ENCODE measurements around the gene EIF4ENIF1.
"Not testable (repeated sequence)": the region's sequence is repeated elsewhere in the genome, so short reads cannot be mapped to it uniquely, and the experiment has no call there.

The EIF4ENIF1 gene, protein sequence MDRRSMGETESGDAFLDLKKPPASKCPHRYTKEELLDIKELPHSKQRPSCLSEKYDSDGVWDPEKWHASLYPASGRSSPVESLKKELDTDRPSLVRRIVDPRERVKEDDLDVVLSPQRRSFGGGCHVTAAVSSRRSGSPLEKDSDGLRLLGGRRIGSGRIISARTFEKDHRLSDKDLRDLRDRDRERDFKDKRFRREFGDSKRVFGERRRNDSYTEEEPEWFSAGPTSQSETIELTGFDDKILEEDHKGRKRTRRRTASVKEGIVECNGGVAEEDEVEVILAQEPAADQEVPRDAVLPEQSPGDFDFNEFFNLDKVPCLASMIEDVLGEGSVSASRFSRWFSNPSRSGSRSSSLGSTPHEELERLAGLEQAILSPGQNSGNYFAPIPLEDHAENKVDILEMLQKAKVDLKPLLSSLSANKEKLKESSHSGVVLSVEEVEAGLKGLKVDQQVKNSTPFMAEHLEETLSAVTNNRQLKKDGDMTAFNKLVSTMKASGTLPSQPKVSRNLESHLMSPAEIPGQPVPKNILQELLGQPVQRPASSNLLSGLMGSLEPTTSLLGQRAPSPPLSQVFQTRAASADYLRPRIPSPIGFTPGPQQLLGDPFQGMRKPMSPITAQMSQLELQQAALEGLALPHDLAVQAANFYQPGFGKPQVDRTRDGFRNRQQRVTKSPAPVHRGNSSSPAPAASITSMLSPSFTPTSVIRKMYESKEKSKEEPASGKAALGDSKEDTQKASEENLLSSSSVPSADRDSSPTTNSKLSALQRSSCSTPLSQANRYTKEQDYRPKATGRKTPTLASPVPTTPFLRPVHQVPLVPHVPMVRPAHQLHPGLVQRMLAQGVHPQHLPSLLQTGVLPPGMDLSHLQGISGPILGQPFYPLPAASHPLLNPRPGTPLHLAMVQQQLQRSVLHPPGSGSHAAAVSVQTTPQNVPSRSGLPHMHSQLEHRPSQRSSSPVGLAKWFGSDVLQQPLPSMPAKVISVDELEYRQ

DNA sequence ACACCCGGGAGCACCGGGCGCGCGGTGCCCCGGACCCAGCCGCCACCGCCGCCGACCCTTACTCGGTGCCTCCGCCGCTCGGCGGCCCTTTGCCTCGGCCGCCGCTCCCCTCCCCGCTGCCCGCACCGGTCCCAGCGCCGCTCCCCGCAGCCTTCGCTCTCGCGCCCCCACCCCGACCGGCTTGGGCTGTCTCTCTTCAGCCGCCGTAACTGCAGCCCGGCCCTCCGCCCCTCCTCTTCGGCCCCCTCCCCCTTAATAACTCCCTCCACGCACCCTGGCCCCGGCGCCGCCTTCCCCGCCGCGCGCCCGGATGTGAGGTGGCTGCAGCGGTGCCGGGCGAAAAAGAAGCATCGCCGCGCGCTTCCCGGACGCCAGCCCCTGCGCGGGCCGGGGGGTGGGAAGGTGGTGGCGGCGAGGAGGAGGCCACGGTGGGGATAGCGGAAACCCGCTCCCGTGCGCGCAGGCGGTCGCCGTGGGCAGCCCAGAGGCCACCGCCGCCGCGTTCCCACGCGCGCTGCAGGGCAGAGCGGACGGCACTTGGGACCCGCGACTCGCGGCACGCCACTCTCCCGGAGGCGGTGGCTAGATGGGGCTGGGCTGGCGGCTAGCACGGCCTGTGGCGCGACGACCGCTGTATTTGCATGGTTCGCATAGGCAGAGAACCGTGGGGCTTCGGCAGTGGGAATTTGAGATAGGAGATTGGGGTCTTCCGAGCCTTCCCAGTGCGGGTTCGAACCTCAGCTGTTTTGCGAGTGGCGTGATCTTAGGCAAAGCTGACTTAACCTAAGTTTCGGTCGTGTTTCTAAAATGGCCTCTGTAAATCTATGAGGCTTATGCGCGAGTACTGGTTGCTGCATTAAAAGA is at the start of gene EIF4ENIF1:
Gene EIF4ENIF1, minus strand, starts transcription at position 211 of the 864 bp plus-strand sequence. CDS start 1,124 bp downstream, outside the sequence.
- DNase-seq (ENCODE audit: low spot score), result peak; percentile 92

DNA sequence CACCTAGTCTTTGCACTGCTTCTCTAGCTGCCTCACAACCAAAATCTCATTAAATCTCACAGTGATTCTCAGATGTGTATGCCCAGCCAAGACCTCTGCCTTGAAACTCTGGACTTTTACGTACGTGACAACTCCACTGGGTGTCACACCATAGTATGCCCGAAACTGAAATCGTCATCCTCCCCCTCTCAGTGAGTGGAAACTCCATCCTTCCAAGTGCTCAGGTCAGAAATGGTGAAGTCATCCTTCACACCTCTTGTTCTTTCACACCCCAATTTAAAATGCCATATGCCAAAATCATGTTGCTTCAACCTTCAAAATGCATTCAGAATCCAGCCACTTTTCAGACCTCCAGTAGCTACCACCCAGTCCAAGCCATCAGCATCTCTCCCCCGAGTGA is 49.2 kb upstream of the EIF4ENIF1 start:
- DNase-seq (ENCODE audit: low spot score), result no peak

DNA sequence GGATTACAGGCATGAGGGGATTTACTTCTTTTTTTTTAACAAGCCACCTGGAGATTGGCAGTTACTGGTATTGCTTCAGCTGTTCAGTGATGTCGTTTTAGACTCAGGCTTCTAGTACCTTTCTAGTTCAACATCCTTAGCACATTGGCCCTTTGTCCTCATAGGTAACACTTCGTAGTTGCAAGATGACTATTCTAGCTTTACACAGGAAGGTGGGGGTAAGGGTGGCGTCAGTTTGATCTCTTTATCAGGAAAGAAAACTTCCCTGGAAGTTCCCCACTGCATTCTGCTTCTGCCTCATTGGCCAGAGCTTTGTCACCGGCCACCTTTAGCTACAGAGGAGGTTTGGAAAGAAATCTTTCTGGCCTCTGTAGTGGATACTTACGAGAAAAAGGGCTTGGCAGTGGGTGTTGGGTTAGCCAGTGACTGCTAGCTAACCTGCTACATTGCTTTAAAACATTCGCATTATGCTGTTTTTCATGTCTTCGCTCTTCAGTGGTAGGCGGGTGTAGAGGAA is 47.4 kb upstream of the EIF4ENIF1 start:
- no peak for DNase-seq (ENCODE audit: low spot score)

DNA sequence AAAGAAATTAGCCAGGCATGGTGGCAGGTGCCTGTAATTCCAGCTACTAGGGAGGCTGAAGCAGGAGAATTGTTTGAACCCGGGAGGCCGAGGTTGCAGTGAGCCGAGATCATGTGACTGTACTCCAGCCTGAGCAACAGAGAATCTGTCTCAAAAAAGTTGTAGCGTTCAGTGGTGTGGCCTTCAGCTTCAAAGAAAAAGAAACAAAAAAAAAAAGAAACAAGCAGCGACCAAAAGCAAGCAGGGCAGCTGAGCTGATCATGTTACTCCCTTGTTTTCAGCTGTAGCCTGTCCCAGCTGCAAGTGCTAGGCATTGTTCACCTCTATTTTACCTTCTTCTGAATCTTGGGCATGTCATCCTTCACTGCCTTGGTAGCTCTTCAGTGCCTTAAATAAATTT is 43.7 kb upstream of the EIF4ENIF1 start:
- no peak for DNase-seq (ENCODE audit: low spot score)

DNA sequence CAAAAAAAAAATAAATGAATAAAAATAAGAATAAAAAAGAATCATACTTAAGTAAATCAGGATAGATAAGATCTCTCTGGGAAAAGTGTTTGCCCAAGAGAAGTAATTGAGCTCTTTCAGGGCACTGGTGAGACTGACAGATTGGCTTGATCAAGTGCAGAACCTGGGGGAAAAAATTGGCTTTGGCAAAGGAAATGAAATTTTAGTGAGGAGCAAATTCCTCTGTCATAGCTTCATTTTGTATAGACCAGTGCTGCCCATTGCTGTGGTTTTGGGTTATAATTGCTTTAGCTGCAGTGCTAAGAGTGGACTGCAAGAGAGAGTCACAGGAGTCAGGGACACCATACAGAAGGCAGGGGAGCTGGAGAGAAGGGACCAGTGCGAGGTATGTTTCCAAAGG is 42.4 kb upstream of the EIF4ENIF1 start:
- DNase-seq (ENCODE audit: low spot score), result no peak

DNA sequence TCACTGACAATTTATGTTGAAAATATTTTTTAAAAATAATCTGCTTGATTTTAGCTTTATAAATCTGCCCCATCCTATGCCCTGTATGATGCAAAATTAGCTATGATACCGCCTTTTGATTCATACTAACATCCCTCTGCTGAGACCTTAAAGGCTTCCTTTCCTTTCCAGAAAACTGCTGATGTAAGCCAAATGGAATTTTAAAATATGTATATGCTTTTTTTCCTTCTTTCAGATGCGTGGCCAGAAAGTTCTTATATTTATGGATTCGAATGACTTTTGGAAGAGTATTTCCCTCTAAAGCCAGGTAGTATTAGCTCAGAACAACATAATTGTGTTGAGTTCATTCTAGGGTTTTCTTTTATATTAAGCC is 41.2 kb upstream of the EIF4ENIF1 start:
- DNase-seq (ENCODE audit: low spot score), result no peak

DNA sequence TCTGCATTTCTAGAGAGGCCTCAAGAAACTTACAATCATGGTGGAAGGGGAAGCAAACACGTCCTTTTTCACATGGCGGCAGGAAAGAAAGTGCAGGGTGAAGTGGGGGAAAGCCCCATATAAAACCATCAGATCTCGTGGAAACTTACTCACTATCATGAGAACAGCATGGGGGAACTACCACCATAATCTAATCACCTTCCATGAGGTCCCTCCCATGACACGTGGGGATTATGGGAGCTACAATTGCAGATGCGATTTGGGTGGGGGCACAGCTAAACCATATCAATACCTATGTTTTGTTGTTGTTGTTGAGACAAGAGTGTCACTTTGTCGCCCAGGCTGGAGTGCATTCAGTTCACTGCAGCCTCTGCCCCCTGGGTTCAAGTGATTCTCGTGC is 36.6 kb upstream of the EIF4ENIF1 start:
- no peak for DNase-seq (ENCODE audit: low spot score)

DNA sequence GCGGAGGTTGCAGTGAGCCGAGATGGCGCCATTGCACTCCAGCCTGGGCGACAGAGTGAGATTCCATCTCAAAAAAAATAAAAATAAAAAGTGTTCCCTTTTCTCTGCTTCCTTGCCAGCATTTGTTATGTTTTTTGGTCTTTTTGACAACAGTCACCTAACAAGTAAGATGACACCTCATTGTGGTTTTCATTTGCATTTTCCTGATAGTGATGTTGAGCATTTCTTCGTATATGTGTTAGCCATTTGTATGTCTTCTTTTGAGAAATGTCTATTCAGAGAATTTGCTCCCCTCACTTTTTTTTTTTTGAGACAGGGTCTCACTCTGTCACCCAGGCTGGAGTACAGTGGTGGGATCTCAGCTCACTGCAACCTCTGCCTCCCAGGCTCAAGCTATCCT is 34.5 kb upstream of the EIF4ENIF1 start:
- not testable (repeated sequence) for DNase-seq (ENCODE audit: low spot score)

DNA sequence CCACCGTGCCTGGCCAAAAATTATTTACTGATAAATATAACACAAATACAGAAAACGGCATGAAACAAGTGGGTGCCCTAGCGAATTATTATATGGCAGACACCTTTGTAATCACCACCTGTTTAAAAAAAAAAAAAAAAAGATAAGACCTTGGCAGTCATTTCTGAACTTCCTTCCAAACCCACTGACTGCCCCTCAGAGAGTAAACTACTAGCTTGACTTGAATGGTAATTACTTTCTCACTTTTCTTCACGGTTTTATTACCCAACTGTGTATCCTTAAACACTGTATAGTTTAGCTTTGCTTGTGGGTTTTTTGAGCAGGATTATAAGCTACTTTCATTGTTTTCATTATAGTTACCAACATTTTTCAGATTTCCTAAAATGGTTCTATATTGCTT is 30.4 kb upstream of the EIF4ENIF1 start:
- DNase-seq (ENCODE audit: low spot score), result no peak

DNA sequence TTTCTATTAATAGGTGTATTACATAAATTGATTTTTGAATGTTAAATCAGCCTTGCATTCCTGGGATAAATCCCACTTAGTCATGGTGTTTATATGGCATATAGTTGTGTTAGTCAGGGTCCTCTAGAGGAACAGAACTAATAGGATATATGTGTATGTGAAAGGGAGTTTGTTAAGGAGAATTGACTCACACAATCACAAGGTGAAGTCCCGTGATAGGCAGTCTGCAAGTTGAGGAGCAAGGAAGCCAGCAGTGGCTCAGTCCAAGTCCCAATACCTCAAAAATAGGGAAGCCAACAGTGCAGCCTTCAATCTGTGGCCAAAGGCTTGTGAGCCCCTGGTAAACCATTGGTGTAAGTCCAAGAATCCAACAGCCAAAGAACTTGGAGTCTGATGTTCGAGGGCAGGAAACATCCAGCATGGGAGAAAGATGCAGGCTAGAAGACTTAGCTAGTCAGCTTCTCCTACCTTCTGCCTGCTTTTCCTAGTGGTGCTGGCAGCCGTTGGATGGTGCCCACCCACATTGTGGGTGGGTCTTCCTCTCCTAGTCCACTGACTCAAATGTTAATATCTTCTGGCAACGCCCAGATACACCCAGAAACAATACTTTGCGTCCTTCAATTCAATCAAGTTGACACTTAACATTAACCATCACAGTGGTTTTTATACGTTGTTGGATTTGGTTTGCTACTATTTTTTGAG is 19.6 kb upstream of the EIF4ENIF1 start:
- no peak for DNase-seq (ENCODE audit: low spot score)

DNA sequence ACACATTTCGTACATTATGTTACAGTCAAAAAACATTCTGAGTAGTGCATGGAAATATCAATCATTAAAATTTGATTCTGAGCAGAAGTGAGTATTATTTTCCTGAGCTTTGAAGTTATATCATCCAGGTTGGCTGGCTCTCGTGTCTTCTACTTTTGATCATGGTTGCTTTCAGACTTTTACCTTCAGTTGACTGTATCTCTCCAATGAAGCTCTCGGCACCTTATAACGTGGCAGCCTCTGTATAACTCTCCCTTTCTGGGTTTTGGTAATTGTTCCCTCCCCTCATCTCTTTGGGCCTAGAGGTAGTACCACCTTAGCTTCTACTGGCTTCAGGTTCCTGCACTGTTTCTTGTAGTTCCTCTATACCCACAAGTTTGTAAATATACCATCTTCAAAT is 18.9 kb upstream of the EIF4ENIF1 start:
- DNase-seq (ENCODE audit: low spot score), result no peak

DNA sequence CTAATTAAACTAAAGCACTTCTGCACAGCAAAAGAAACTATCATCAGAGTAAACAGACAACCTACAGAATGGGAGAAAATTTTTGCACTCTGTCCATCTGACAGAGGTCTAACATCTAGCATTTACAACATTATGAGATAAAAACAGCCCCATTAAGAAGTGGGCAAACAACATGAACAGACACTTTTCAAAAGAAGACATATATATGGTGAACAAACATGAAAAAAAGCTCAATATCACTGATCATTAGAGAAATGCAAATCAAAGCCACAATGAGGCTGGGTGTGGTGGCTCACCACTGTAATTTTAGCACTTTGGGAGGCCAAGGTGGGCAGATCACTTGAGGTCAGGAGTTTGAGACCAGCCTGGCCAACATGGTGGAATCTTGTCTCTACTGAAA is 17.9 kb upstream of the EIF4ENIF1 start:
- not testable (repeated sequence) for DNase-seq (ENCODE audit: low spot score)

DNA sequence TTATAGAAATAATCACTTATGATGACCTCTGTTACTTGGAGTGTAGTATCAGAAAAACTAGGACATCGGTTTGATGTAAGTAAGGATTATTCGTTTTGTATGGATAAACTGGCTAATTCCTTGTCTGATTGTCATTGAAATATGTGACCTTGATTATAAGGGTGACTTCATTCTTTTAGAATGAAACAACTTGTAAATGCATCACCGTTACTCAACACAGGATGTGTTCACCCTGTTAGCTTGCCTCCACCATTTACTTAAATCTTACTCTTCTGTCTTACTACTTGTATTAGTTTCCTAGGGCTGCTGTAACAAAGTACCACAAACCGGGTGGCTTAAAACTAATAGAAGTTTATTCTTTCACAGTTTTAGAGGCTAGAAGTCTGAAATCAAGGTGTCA is 14.6 kb upstream of the EIF4ENIF1 start:
- DNase-seq (ENCODE audit: low spot score), result no peak

DNA sequence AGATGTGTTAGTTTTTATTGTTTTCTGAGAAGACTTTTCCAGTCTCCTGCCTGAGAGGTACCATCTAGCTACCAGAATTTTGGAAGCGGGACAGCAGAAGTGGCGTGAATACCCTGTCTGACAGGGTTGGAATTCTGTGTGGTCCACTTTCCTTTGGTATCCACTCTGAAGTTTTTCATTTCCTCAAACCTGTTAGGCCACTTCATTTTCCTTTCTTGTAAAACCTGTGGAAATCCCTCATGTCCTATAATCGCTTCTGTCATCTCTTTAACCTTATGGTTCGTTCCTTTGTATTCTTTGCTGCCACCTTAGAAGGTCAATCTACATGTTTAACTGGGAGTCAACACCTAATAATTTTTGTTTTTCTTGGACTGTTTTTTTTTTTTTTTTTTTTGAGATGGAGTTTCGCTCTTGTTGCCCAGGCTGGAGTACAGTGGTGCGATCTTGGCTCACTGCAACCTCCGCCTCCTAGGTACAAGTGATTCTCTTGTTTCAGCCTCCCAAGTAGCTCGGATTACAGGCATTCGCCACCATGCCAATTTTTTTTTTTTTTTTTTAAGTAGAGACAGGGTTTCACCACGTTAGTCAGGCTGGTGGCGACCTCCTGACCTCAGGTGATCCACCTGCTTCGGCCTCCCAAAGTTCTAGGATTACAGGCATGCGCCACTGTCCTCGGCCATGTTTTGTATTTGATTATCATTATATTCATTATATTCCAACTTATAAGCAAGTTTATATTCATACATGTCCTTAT is 13.7 kb upstream of the EIF4ENIF1 start:
- DNase-seq (ENCODE audit: low spot score), result no peak

DNA sequence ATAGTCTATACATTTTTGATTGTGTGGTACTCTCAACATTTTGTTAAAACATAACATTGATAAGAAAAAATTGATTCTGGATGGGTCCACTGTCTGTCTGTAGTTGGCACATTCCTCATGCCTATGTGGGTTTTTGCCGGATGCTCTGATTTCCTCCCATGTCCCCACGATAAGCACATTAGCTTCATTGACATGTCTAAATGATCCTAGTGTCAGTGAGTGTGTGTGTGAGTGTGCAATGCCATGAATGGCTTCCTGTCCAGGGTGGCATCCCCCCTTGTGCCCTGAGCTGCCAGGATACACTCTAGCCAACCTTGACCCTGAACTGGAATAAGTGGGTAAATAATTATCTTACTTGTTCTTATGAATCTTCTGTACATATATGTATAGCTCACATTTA is 12.1 kb upstream of the EIF4ENIF1 start:
- no peak for DNase-seq (ENCODE audit: low spot score)

DNA sequence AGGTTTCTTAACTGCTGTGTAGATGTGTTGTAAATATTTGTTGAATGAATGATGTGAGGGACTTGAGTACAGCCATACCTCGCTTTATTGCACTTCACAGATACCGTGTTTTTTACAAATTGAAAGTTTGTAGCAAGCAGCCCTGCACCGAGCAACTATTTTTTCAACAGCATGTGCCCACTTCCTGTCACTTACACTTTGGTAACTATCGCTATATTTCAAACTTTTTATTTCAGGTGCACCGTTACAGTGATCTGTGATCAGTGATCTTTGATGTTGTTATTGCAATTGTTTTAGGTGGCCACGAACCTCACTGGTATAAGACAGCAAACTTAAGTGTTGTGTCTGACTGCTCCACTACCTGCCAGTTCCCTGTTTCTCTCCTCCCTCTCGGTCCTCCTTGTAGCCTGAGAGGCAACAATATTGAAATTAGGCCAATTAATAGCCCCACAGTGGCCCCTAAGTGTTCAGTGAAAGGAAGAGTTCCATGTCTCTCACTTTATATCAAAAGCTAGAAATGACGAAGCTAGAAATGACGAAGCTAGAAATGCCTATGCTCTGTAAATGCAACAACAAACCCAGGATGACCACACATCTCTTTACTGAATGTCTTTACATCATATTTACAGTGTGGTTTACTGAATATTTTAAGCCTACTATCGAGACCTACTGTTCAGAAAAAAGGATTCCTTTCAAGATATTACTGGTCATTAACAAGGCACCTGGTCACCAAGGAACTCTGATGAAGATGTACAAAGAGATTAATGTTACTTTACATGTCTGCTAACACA is 7.7 kb upstream of the EIF4ENIF1 start:
- DNase-seq (ENCODE audit: low spot score), result no peak

DNA sequence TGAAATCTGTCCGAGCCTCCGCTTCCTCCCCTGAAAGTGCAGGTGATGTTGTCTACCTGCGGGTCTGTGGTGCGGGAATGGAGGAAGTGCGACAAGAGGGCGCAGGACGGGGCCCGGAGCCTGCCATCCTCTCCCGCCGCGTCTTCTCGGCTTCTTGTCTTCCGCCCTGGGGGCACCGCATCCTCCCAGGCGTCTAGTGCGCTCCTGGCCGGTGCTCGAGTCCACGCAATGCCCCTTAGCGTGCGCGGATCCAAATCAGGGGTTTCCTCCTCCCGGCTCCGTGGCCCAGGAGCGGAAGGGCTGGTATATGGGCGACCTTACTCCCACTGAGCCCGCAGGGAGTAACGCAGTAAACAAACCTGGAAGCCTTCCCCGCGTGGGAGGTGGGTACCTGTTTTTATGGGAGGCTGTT is 7.1 kb upstream of the EIF4ENIF1 start:
- DNase-seq (ENCODE audit: low spot score), result no peak

DNA sequence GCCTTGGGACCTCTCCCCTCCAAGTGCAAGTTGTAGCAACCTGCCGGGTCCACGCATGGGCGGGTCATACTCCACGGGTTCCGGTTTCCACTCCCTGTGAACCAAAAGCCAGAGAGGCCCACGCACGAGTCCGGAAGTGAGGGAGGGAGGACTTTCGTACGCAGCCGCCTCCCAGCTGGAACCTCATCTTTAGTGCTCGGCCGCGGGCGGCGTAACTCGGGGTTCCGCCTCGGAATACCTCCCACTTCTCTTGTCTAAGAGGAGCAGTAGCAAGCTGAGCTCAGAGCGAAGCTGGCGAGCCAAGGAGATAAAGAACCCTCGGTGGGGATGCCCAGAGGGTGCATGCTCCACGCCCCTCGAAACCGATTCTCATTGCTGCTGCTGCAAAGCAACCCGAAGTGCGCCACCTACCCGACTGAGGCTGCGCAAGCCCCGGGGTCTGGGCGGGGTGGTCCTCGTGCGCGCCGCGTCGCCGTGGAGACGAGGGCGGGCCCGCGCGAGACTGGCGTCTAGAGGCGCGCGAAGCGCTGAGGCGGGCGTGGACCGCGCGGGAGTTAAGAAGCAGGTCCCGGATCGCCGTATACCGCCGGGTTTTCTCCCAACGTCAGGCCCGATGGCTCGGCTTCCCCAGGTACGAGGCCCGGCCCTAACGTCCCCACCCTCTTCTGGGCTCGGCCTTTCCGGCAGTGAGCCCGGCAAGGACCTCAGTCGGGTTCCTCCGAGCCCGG is 6.5 kb upstream of the EIF4ENIF1 start, which contains the start of gene SFI1:
Gene SFI1, plus strand, starts transcription at position 530 of the 728 bp plus-strand sequence. CDS start 11,749 bp downstream, outside the sequence.
- DNase-seq (ENCODE audit: low spot score), result peak; percentile 94

DNA sequence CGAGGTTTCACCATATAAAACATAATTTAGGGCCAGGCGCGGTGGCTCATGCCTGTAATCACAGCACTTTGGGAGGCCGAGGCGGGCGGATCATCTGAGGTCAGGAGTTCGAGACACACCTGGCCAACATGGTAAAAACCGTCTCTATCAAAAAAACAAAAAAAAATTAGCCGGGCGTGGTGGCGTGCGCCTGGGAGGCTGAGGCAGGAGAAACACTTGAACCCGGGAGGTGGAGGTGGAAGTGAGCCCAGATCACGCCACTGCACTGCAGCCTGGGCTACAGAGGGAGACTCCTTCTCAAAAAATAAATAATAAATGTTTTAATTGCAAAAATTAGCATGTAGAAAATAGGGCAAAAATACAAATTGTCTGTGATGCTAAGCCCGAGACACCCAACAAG is 5.7 kb upstream of the EIF4ENIF1 start:
- no peak for DNase-seq (ENCODE audit: low spot score)

Data from HuH-7 (cell line).